GM18873 (cell line): ENCODE data around the gene RPS4Y2.

ENCODE experiments used
- ATAC-seq: cut with Tn5 transposase; IDR thresholded peaks from one replicate; pipeline ENCODE4 v1.9.1; 2021; ENCODE audit warnings: mild to moderate bottlenecking, moderate library complexity, moderate number of reproducible peaks; ENCODE audit not compliant: unreplicated experiment, low FRiP score

Gene RPS4Y2

DNA sequence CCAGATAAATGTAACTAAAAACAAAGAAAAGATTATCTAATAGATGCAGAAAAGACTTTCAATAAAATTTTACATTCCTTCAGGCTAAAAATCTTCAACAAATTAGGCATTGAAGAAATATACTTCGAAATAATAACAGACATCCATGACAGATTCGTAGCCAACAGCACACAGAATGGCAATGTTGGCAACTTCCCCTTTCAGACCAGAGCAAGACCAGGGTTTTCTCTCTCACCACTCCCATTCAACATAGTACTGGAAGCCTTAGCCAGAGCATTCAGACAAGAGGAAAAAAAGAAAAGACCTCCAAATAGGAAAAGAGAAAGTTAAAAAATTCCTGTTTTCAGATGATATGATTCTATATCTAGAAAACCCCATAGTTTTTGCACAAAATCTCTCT is 61.2 kb downstream of the RPS4Y2 start:
- no peak for ATAC-seq
